ENCODE data around the gene JOSD1.

- TF ChIP-seq CTCF (IDR thresholded peaks at IDR 0.05; ENCODE audit: borderline replicate concordance, extremely low read depth, low read length, poor library complexity, severe bottlenecking) (no peak), EZH2 (IDR thresholded peaks at IDR 0.05; ENCODE audit: borderline replicate concordance, low read depth, low read length, severe bottlenecking) (no peak)
Measured at GRCh38 chr22:38689651-38690050, 11.1 kb downstream of the JOSD1 start.

Data from DND-41 (cell line).